Amygdala (tissue), 56 donors: Measurements from ENCODE around the gene PRR9.

ENCODE experiments used
- DNase-seq, 56 donors: peaks; one replicate each; lab custom pipeline; 2025; lab: John Stamatoyannopoulos, UW

The PRR9 gene

DNA sequence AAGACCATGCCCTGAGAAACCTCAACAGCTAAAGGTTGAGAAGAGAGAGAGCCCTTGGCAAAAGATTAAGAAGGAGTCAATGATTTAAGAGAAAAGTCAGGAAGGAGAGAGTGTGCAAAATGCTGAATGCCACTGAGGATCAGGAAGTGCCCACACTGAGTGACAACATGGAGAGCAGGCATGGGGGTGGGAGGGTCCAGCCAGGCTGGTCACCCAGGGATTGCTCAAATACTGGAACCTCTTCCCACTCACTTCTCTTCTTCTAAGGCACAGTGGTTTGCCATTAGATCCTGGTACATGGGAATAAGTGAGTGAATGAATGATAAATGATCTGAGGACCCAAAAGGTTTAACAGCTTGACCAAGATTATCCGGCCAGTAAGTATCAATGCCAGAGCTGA lies 11.1 kb downstream of the PRR9 start:
- no peak for DNase-seq

GRCh38 chr1:153229076-153229829 lies 11.9 kb downstream of the PRR9 start:
- peak in 6 of 56 donors; percentile 1 to 28 (median 2) for DNase-seq

- DNase-seq, result no peak
Observed at GRCh38 chr1:153231363-153231762, 14.0 kb downstream of the PRR9 start.

- no peak for DNase-seq
Observed at GRCh38 chr1:153231785-153232184, 14.4 kb downstream of the PRR9 start.

- no peak for DNase-seq
Observed at GRCh38 chr1:153232553-153232952, 15.2 kb downstream of the PRR9 start.

DNA sequence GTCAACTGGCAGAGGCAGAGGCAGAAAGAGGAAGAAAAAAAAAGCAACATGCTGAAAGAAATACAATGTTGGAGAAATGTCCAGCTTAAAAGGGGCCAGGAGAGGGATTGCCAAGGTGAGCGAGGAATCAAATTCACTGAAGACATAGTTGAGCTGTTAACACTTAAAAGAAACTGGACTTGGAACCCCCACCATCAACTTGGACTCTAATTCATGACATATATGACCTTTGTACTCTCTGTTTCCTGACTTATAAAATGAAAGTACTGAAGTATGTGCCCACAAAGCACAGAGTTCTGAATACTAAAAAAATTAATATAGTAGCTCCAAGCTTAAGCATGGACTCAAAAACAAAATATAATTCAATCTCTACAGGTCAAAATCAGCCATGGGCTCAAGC lies 16.1 kb downstream of the PRR9 start:
- DNase-seq, result no peak

DNA sequence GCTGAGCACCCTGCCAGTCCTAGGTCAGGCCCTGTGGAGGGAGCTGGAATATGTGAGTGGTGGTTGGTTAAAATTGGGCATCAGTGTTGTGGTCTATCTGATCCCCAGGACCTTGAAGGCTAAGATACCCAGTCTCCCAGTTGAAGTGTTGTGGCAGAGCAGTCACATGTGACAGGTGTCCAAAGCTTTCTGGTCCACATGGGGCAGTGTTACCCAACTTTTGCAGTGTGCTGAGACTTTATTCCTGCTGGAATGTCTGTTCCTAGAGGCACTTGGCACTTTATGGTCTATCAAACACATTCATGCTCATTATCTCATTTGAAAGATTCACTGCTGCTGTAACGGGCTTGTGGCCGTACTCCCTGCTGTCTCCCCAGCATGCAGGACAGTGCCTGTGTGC lies 21.1 kb downstream of the PRR9 start:
- DNase-seq, result no peak

DNA sequence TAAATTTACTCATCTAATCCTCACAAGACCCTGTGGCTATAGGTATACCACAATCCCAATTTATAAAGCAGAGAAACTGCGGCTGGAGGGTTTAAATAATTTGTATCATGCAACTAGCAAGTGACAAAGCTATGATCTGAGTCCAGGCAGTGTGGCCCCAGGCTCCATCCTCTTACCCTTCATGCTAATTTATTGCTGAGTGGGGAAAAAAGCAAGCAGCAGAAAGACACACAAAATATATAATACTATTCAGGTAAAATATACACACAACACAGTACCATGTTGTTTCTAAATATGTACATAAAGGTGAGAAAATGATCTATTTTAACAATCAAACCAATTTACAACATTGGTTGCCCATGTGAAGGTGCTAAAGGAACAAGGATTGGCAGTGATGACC lies 24.8 kb downstream of the PRR9 start:
- no peak for DNase-seq

- DNase-seq, result no peak
Observed at GRCh38 chr1:153245466-153245865, 28.1 kb downstream of the PRR9 start.

DNA sequence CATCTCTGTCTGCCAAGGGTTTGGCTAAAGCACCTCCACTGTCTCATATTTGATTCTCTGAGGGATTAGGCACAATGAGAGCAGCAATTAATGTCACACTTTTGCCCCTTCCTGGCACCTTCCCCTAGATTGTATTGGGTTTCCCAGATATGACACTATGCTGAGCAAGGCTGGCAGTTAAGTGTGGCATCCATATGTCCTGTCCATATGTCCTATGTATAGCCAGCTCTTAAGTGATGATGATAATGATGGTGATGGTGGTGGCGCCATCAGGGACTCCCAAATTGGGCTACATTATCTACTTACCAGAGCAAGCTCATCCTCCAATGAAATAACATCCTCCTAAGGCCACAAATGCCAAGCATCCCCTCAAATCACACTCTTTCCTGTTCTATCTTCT lies 28.6 kb downstream of the PRR9 start:
- DNase-seq, result no peak

GRCh38 chr1:153246825-153247224 lies 29.4 kb downstream of the PRR9 start:
- DNase-seq, result no peak

GRCh38 chr1:153248176-153248879 lies 30.9 kb downstream of the PRR9 start:
- no peak for DNase-seq

DNA sequence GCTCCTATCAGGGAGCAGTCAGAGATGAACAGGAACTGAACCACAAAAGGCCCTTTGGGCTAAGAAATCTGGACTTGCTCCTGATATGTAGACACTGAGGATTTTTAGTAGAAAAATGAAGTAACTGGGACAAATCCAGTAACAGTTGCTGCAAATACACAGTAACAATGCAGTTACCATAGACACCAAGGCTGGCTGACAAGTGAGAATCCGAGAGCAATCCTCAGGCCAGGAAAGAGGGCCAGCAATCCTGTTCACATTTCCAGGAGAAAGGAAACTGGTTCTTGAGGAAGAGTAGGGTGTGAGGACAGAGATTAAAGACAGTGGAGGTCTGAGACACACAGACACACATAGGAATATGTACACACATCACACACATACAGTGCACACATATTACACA lies 32.8 kb downstream of the PRR9 start:
- peak in 1 of 56 donors; percentile 10 for DNase-seq

DNA sequence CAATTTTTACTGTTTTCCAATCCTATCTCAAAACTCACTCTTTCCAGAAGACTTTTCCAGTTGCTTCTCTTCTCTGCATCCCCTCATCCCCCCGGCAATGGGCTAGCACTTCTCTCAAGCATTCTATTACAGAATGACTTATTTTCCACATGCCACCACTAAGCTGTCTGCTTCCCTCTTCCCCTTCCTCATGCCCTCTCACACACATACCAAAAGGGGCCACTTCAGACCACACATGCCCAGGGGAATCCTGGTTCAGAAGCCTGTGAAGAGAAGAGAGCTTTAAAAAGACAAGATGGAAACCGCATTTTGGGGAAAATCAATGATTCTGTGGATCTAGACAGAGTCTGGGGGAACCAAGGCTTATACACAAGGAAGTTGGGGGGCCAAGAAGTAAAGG lies 33.7 kb downstream of the PRR9 start:
- no peak for DNase-seq

GRCh38 chr1:153251562-153251961 lies 34.2 kb downstream of the PRR9 start:
- DNase-seq, result no peak

- no peak for DNase-seq
Observed at GRCh38 chr1:153251988-153252387, 34.6 kb downstream of the PRR9 start.

GRCh38 chr1:153253076-153253475 lies 35.7 kb downstream of the PRR9 start:
- DNase-seq, result no peak

DNA sequence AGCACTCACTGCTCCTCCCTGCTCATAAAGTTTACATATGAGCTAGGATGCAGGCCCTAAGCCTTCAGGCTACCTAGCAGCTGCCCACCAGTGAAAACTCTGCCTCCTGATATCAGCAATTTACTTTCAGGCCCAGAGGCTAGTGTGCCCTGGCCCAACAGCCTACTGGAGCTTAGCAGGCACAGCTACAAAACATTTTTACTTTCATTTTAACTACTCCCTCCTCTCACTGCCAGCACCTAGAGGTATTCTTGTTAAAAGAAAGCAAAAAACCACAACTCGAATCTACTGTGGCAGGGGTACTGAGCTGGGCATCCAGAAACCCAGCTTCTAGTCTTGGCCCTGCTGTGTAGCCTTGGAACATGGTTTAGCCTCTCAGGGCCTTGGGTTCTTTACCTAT lies 36.3 kb downstream of the PRR9 start:
- no peak for DNase-seq

DNA sequence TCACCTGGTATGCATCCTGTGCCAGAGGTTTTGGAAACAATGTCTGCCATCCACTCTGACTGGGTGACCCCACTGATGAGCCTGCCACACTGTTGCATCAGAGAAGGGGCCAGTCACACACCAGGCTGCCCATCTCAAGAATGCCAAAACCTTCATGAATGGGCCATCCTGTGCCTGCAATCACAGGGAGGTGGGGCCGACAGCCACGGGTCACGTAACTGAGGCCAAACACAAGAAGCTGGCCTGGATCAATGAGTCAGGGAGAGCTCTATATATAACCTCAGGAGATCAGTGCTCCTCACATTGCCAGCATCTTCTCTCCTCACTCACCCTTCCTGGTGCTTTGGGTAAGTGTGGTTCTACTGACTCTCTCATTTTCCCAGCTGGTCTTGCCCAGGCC lies 42.0 kb downstream of the PRR9 start, which contains the start of gene LORICRIN:
LORICRIN (plus strand) TSS at position 301 of the 400 bp plus-strand sequence. CDS start 1,263 bp downstream, outside the sequence.
- no peak for DNase-seq

DNA sequence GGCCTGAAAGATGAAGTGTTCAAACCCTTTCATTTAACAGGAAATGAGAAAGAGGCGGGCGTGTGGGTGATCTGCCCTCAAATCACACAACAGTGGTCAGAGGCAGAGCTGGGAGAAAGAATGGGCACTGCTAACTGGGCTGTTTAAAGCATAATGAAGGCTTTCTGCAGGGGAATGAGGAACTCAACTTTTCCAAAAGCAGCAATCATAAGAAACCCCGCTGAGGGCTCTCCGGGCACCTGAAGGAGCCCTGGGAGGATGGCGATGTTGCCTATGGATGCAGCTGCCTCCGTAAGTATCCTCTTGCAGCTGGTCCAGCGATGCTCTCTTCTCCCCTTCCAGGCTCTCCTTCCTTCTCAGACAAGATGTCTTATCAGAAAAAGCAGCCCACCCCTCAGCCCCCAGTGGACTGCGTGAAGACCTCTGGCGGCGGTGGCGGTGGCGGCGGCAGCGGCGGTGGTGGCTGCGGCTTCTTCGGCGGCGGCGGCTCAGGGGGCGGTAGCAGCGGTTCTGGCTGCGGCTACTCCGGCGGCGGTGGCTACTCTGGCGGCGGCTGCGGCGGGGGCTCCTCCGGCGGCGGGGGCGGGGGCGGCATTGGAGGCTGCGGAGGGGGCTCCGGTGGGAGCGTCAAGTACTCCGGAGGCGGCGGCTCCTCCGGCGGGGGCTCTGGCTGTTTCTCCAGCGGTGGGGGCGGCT lies 43.3 kb downstream of the PRR9 start:
- DNase-seq, result peak in 8 of 56 donors; percentile 12 to 58 (median 45)

GRCh38 chr1:153261281-153262069 lies 44.1 kb downstream of the PRR9 start:
- DNase-seq, result peak in 26 of 56 donors; percentile 6 to 70 (median 33)
